HG03558 (cell line): ENCODE measurements around the gene GJA5.

Experiments used
- ATAC-seq: cut with Tn5 transposase; IDR thresholded peaks from one replicate; pipeline ENCODE4 v1.9.1; 2021; ENCODE audit warnings: moderate number of reproducible peaks; ENCODE audit not compliant: unreplicated experiment; ENCODE audit errors: extremely low read depth

The GJA5 gene

GRCh38 chr1:147760481-147761260 lies at the start of gene GJA5:
GJA5 (minus strand) TSS chr1:147760602; CDS start chr1:147759238, 1,364 bp downstream.
- ATAC-seq: no peak

GRCh38 chr1:147809236-147809635 lies 48.8 kb upstream of the GJA5 start:
- ATAC-seq: no peak

- ATAC-seq: no peak
Observed at GRCh38 chr1:147808025-147808424, 47.6 kb upstream of the GJA5 start.

- no peak for ATAC-seq
Observed at GRCh38 chr1:147807405-147807804, 47.0 kb upstream of the GJA5 start.

- ATAC-seq: no peak
Observed at GRCh38 chr1:147804942-147805723, 44.7 kb upstream of the GJA5 start.

- ATAC-seq: no peak
Observed at GRCh38 chr1:147800804-147801203, 40.4 kb upstream of the GJA5 start.

GRCh38 chr1:147798731-147799130 lies 38.3 kb upstream of the GJA5 start:
- ATAC-seq: no peak

- ATAC-seq: no peak
Observed at GRCh38 chr1:147794570-147794969, 34.2 kb upstream of the GJA5 start.

- ATAC-seq: no peak
Observed at GRCh38 chr1:147791876-147792275, 31.5 kb upstream of the GJA5 start.

GRCh38 chr1:147787765-147788164 lies 27.4 kb upstream of the GJA5 start:
- no peak for ATAC-seq

GRCh38 chr1:147786536-147786935 lies 26.1 kb upstream of the GJA5 start:
- ATAC-seq: no peak

- ATAC-seq: no peak
Observed at GRCh38 chr1:147785794-147786506, 25.5 kb upstream of the GJA5 start.

GRCh38 chr1:147784941-147785340 lies 24.5 kb upstream of the GJA5 start:
- no peak for ATAC-seq

- ATAC-seq: no peak
Observed at GRCh38 chr1:147781056-147781471, 20.7 kb upstream of the GJA5 start.

- no peak for ATAC-seq
Observed at GRCh38 chr1:147777694-147778093, 17.3 kb upstream of the GJA5 start.

- no peak for ATAC-seq
Observed at GRCh38 chr1:147773215-147773715, 12.9 kb upstream of the GJA5 start.

GRCh38 chr1:147772570-147772969 lies 12.2 kb upstream of the GJA5 start:
- no peak for ATAC-seq

GRCh38 chr1:147771226-147772125 lies 11.1 kb upstream of the GJA5 start:
- no peak for ATAC-seq

- no peak for ATAC-seq
Observed at GRCh38 chr1:147769106-147769505, 8.7 kb upstream of the GJA5 start.

GRCh38 chr1:147768582-147768981 lies 8.2 kb upstream of the GJA5 start:
- ATAC-seq: no peak
